HepG2 (cell line): ENCODE measurements around the gene KIAA1328. TPM values are rescaled to one million over a fixed set of nuclear protein-coding genes. Genes with fewer than 3 reads are reported as not detected.

ENCODE experiments used
- ATAC-seq: fragments of 200-7000 bp; cut with Tn5 transposase; 3 replicates; pipeline ENCODE4 v1.9.1; 2020; ENCODE audit warnings: mild to moderate bottlenecking, moderate library complexity
- BruUV-seq: library from RNA; stranded (reverse); fragments of 400-500 nt; replicated peaks from 2 replicates; lab custom pipeline; 2021; lab: Mats Ljungman, UMichigan
- CTCF ChIA-PET: fragments of 300-600 bp; formaldehyde crosslinking; extraction: SDS; loops from one replicate; lab custom pipeline; 2021; ENCODE audit warnings: low total read pairs, inconsistent platforms, low intra/inter-chr PET ratio; lab: Yijun Ruan, JAX
- POLR2A ChIA-PET: fragments of 350-600 bp; sonication (Branson Sonifier 250); formaldehyde crosslinking; loops from one replicate; lab custom pipeline; 2020; ENCODE audit warnings: antibody characterized with exemption, inconsistent platforms; lab: Yijun Ruan, JAX
- DNase-seq: peaks from one replicate; pipeline ENCODE4 v3.0.0-alpha.2; 2015; ENCODE audit warnings: low spot score
- FAIRE-seq: peaks from 3 replicates; lab custom pipeline; 2011; peaks lifted over from hg19 to GRCh38; lab: Jason Lieb, UNC
- H2AFZ ChIP-seq: one replicate; pipeline ENCODE4 v1.6.1; 2011; ENCODE audit warnings: low read length, inconsistent platforms
- H3K27ac ChIP-seq: fragments of 300-600 bp; 3 replicates; pipeline ENCODE4 v1.8.0; 2011; ENCODE audit warnings: mixed run types, mild to moderate bottlenecking, mixed read lengths, low read length, inconsistent platforms; ENCODE audit not compliant: insufficient read depth; ENCODE audit errors: extremely low read length
- H3K27me3 ChIP-seq, 2 experiments: fragments of 200-600 bp in 1 of 2; 2 replicates in 1 of 2; 3 replicates in 1 of 2; pipeline versions ENCODE4 v1.6.0 to v1.8.0; 2011; ENCODE audit warnings: low read length in 2 of 2, mild to moderate bottlenecking in 2 of 2, moderate library complexity in 2 of 2, inconsistent platforms in 1 of 2; ENCODE audit not compliant: insufficient read depth in 2 of 2, control insufficient read depth in 1 of 2
- H3K36me3 ChIP-seq, 2 experiments: fragments of 200-600 bp in 1 of 2; replicated peaks in 1 of 2; 2 replicates in 1 of 2; 3 replicates in 1 of 2; pipeline versions ENCODE4 v1.5.1 to v1.8.0; 2011; ENCODE audit warnings: low read length in 2 of 2, inconsistent platforms in 1 of 2; ENCODE audit not compliant: insufficient read depth in 2 of 2, control insufficient read depth in 1 of 2
- H3K4me1 ChIP-seq: 2 replicates; pipeline ENCODE4 v1.5.1; 2012; ENCODE audit warnings: low read length, inconsistent platforms; ENCODE audit not compliant: insufficient read depth
- H3K4me2 ChIP-seq: 2 replicates; pipeline ENCODE4 v1.6.0; 2011; ENCODE audit warnings: low read depth, low read length, inconsistent platforms
- H3K4me3 ChIP-seq, 3 experiments: fragments of 200-600 bp in 1 of 3; sonication (generic), shearing (Covaris generic) in 1 of 3; replicated peaks in 1 of 3; 2 replicates each; pipeline ENCODE4 v1.5.1; 2011 to 2016; ENCODE audit warnings: low read length in 3 of 3, inconsistent platforms in 2 of 3, low read depth in 2 of 3, mild to moderate bottlenecking in 2 of 3, control low read depth in 1 of 3, mixed read lengths in 1 of 3; ENCODE audit not compliant: insufficient read depth in 1 of 3
- H3K79me2 ChIP-seq: one replicate; pipeline ENCODE4 v1.6.1; 2011; ENCODE audit warnings: low read length, inconsistent platforms; ENCODE audit not compliant: insufficient read depth
- H3K9ac ChIP-seq: 2 replicates; pipeline ENCODE4 v1.6.0; 2011; ENCODE audit warnings: mild to moderate bottlenecking, low read depth, low read length, inconsistent platforms; ENCODE audit not compliant: insufficient read depth
- H3K9me3 ChIP-seq: 2 replicates; pipeline ENCODE4 v1.5.1; 2012; ENCODE audit warnings: mild to moderate bottlenecking, low read length
- H4K20me1 ChIP-seq: 2 replicates; pipeline ENCODE4 v1.6.0; 2011; ENCODE audit warnings: inconsistent platforms, mild to moderate bottlenecking, low read length, moderate library complexity; ENCODE audit not compliant: insufficient read depth
- FIP1L1 ChIP-seq: fragments of 200-400 bp; formaldehyde crosslinking; IDR thresholded peaks from 2 replicates; pipeline ENCODE4 v1.6.1; 2018; ENCODE audit warnings: low read depth, mild to moderate bottlenecking, low read length, moderate library complexity, borderline replicate concordance; ENCODE audit not compliant: insufficient read depth
- HCFC1 ChIP-seq: fragments of 150-350 bp; IDR thresholded peaks from 2 replicates; pipeline ENCODE4 v1.6.1; 2014; ENCODE audit warnings: low read depth, low read length
- HOXA9 ChIP-seq: sonication (generic); formaldehyde crosslinking; IDR thresholded peaks from 2 replicates; pipeline ENCODE4 v1.8.1; 2022; ENCODE audit warnings: missing genetic modification reagents, mild to moderate bottlenecking, moderate library complexity, borderline replicate concordance
- JUN ChIP-seq: sonication (generic); formaldehyde crosslinking; IDR thresholded peaks from 2 replicates; pipeline ENCODE4 v1.4.0; 2020; ENCODE audit warnings: mild to moderate bottlenecking, missing genetic modification reagents
- KLF6 ChIP-seq: IDR thresholded peaks from 2 replicates; pipeline ENCODE4 v1.8.0; 2016; ENCODE audit warnings: missing biosample characterization, missing genetic modification reagents
- KMT2A ChIP-seq: sonication (generic); formaldehyde crosslinking; IDR thresholded peaks from 2 replicates; pipeline ENCODE4 v1.4.0; 2020; ENCODE audit warnings: missing genetic modification reagents
- MAFF ChIP-seq: IDR thresholded peaks from 2 replicates; pipeline ENCODE4 v1.6.1; 2011; ENCODE audit warnings: low read depth, low read length, improper control_type of control experiment
- MEIS1 ChIP-seq: sonication (generic); formaldehyde crosslinking; IDR thresholded peaks from 2 replicates; pipeline ENCODE4 v1.9.0; 2021; ENCODE audit warnings: mild to moderate bottlenecking, missing genetic modification reagents, moderate library complexity, borderline replicate concordance
- NRL ChIP-seq: sonication (generic); formaldehyde crosslinking; IDR thresholded peaks from 2 replicates; pipeline ENCODE4 v1.5.0; 2020; ENCODE audit warnings: missing genetic modification reagents, mild to moderate bottlenecking, moderate library complexity, borderline replicate concordance
- RFX3 ChIP-seq: IDR thresholded peaks from 2 replicates; pipeline ENCODE4 v1.6.1; 2016; ENCODE audit warnings: missing biosample characterization, missing genetic modification reagents
- RFXANK ChIP-seq: IDR thresholded peaks from 2 replicates; pipeline ENCODE4 v1.6.1; 2016
- ZMYM2 ChIP-seq: sonication (generic); formaldehyde crosslinking; IDR thresholded peaks from 2 replicates; pipeline ENCODE4 v1.8.0; 2022; ENCODE audit warnings: mild to moderate bottlenecking, missing genetic modification reagents
- ZNF772 ChIP-seq: sonication (generic); formaldehyde crosslinking; IDR thresholded peaks from 2 replicates; pipeline ENCODE4 v1.5.0; 2020; ENCODE audit warnings: mild to moderate bottlenecking, missing genetic modification reagents
- ZSCAN5A ChIP-seq: sonication (generic); formaldehyde crosslinking; IDR thresholded peaks from 2 replicates; pipeline ENCODE4 v1.8.0; 2022; ENCODE audit warnings: mild to moderate bottlenecking, missing genetic modification reagents, borderline replicate concordance
- WGBS: methylation state at CpG from one replicate; pipeline ENCODE4 v1.1.6; 2017; ENCODE audit warnings: low lambda C conversion rate; 5-methylcytosine and 5-hydroxymethylcytosine counted together
- in situ Hi-C: cut with HindIII; loops from 2 replicates; pipeline ENCODE4 v1.10.0; 2017; ENCODE audit warnings: low pct_unique_long_range_greater_than_20kb; ENCODE audit not compliant: extremely low pct_ligation_motif_present
- intact Hi-C: fragments of 100-400 bp; cut with micrococcal nuclease; formaldehyde crosslinking; loops from one replicate; pipeline ENCODE4 v1.10.0; 2022; ENCODE audit not compliant: unreplicated experiment
- polyA plus RNA-seq, 8 experiments: library from polyadenylated mRNA; depleted of rRNA in 3 of 8; stranded (reverse) in 7 of 8; unstranded in 1 of 8; fragments of >200 nt; fragmentation: Illumina TruSeq in 4 of 8; extraction: Trizol in 4 of 8; gene quantifications; 2 replicates each; pipeline versions ENCODE4 v1.2.1 to v1.2.3, GENCODE V29; 2011 to 2016; ENCODE audit warnings: low read depth in 4 of 8, missing spikeins in 1 of 8, mixed read lengths in 1 of 8; ENCODE audit not compliant: insufficient read depth in 1 of 8
- total RNA-seq, 5 experiments: library from RNA; depleted of rRNA; stranded (reverse); fragments of >200 nt; fragmentation: Illumina TruSeq; extraction: Trizol; gene quantifications; 2 replicates each; pipeline ENCODE4 v1.2.3, GENCODE V29; 2016; ENCODE audit warnings: low read depth in 1 of 5
- TF ChIP-seq, protein P1 (sequence below), 2 experiments: sonication (generic) in 1 of 2; formaldehyde crosslinking in 1 of 2; IDR thresholded peaks; 2 replicates each; pipeline versions ENCODE4 v1.4.0 to v1.6.1; 2016 to 2020; ENCODE audit warnings: borderline replicate concordance in 1 of 2, low read depth in 1 of 2, mild to moderate bottlenecking in 1 of 2, missing genetic modification reagents in 1 of 2
- TF ChIP-seq, protein P2 (sequence below): sonication (generic); formaldehyde crosslinking; IDR thresholded peaks from 2 replicates; pipeline ENCODE4 v1.8.1; 2023; ENCODE audit warnings: mild to moderate bottlenecking, missing genetic modification reagents, borderline replicate concordance

The KIAA1328 gene
- total and polyA plus RNA-seq, 2 of the 13 experiments (the other 11 are each of a cell fraction or from before 2014, with no cell fraction given): 4.1 to 6.0 TPM

GRCh38 chr18:36828630-36829361 is at the start of gene KIAA1328, which contains the start of gene TPGS2 (continued):
- TF ChIP-seq ZSCAN5A (0 out of 2 replicates have a peak, but pooled peaks have one; percentile 37), KLF6 (CRISPR knock-in tag) (peak; percentile 62; the same call in 1 of the 2 replicates), HCFC1 (peak; percentile 69), ZMYM2 (peak; percentile 99), ZNF772 (CRISPR knock-in tag) (0 out of 2 replicates have a peak, but pooled peaks have one; percentile 65)

DNA sequence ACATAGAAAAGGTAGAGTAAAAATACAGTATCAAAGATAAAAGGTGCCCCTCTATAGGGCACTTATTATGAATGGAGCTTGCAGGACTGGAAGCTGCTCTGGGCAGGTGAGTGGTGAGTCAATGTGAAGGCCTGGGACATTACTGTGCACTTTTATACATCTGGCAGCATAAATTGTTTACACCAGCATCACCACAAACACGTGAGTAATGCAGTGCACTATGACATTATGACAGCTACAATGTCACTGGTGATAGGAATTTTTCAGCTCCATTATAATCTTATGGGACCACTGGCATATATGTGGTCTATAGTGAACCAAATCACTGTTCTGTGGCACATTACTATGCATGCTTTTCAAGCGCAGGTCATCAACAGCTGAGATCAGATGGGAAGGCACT is 48.2 kb upstream of the KIAA1328 start:
- no peak overlapping the region for H3K4me2 ChIP-seq
- ATAC-seq: no peak
- H3K9me3 ChIP-seq: no peaks in the 10 kb centered on the region
- no peak overlapping the region for H3K9ac ChIP-seq
- H2AFZ ChIP-seq: no peak overlapping the region
- no peak overlapping the region for H3K4me3 ChIP-seq
- no peaks in the 10 kb centered on the region for H3K27me3 ChIP-seq
- FAIRE-seq: no peak
- no TSS peak for BruUV-seq
- DNase-seq: no peak
- H3K27ac ChIP-seq: no peak overlapping the region
- H4K20me1 ChIP-seq: no peaks in the 10 kb centered on the region
- 92% methylated on average over 2 of the region's 2 CpGs for WGBS
- ChIA-PET CTCF (no interaction called here), POLR2A (no interaction called here)
- TF ChIP-seq JUN (CRISPR knock-in tag): no peak
- TF ChIP-seq NRL (CRISPR knock-in tag): no peak
- no peak for TF ChIP-seq KMT2A (CRISPR knock-in tag)
- no peak for TF ChIP-seq FIP1L1
- no peak for TF ChIP-seq MEIS1 (CRISPR knock-in tag)
- TF ChIP-seq MAFF: no peak
- no peak for TF ChIP-seq RFX3
- TF ChIP-seq HOXA9: no peak
- TF ChIP-seq, protein P1, sequence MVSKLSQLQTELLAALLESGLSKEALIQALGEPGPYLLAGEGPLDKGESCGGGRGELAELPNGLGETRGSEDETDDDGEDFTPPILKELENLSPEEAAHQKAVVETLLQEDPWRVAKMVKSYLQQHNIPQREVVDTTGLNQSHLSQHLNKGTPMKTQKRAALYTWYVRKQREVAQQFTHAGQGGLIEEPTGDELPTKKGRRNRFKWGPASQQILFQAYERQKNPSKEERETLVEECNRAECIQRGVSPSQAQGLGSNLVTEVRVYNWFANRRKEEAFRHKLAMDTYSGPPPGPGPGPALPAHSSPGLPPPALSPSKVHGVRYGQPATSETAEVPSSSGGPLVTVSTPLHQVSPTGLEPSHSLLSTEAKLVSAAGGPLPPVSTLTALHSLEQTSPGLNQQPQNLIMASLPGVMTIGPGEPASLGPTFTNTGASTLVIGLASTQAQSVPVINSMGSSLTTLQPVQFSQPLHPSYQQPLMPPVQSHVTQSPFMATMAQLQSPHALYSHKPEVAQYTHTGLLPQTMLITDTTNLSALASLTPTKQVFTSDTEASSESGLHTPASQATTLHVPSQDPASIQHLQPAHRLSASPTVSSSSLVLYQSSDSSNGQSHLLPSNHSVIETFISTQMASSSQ (IDR thresholded peaks at IDR 0.05; ENCODE audit: low read depth): no peak
- TF ChIP-seq, protein P1 (CRISPR knock-in tag; IDR thresholded peaks at IDR 0.05; ENCODE audit: borderline replicate concordance): no peak
- TF ChIP-seq, protein P2, sequence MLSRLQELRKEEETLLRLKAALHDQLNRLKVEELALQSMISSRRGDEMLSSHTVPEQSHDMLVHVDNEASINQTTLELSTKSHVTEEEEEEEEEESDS: no peak
- no peak for TF ChIP-seq RFXANK (CRISPR knock-in tag)
- TF ChIP-seq, all 625 proteins: peak for 0
- Histone ChIP-seq H3K4me1 (no peaks in the 10 kb centered on the region), H3K36me3 (no peaks in the 10 kb centered on the region; a peak in 1 of 5 replicates), H3K79me2 (no peaks in the 10 kb centered on the region)
- intact Hi-C loops: no loop called here
- in situ Hi-C loops: no loop called here
